ENCODE results near the gene RBBP8NL.

Gene RBBP8NL

GRCh38 chr20:62405981-62406513, 21.3 kb downstream of the RBBP8NL start:
- peak overlapping the region; percentile 60 for H3K4me3 ChIP-seq (replicated peaks; ENCODE audit: low read depth, low read length)
- TF ChIP-seq CTCF (IDR thresholded peaks at IDR 0.05; ENCODE audit: low read length, missing control alignments): no peak
- no peak for DNase-seq (ENCODE audit: low read depth)

- peak; percentile 75 for TF ChIP-seq CTCF (IDR thresholded peaks at IDR 0.05; ENCODE audit: low read length, missing control alignments)
- peak; percentile 79 for DNase-seq (ENCODE audit: low read depth)
These were observed 22.0 kb downstream of the RBBP8NL start for GRCh38 chr20:62405108-62405980.

GRCh38 chr20:62404761-62405107, 22.6 kb downstream of the RBBP8NL start:
- no peak for DNase-seq (ENCODE audit: low read depth)
- no peak for TF ChIP-seq CTCF (IDR thresholded peaks at IDR 0.05; ENCODE audit: low read length, missing control alignments)
- no peak overlapping the region for H3K4me3 ChIP-seq (replicated peaks; ENCODE audit: low read depth, low read length)

More at GRCh38 chr20:62405108-62405980, 22.0 kb downstream of the RBBP8NL start:
- no peak overlapping the region for H3K4me3 ChIP-seq (replicated peaks; ENCODE audit: low read depth, low read length)

GRCh38 chr20:62404112-62404665, 23.1 kb downstream of the RBBP8NL start:
- DNase-seq (ENCODE audit: low read depth): no peak
- H3K4me3 ChIP-seq (replicated peaks; ENCODE audit: low read depth, low read length): no peak overlapping the region
- no peak for TF ChIP-seq CTCF (IDR thresholded peaks at IDR 0.05; ENCODE audit: low read length, missing control alignments)

GRCh38 chr20:62403331-62403730, 24.0 kb downstream of the RBBP8NL start:
- TF ChIP-seq CTCF (IDR thresholded peaks at IDR 0.05; ENCODE audit: low read length, missing control alignments): no peak
- no peak for DNase-seq (ENCODE audit: low read depth)
- H3K4me3 ChIP-seq (replicated peaks; ENCODE audit: low read depth, low read length): no peak overlapping the region

- no peak for DNase-seq (ENCODE audit: low read depth)
- TF ChIP-seq CTCF (IDR thresholded peaks at IDR 0.05; ENCODE audit: low read length, missing control alignments): no peak
- H3K4me3 ChIP-seq (replicated peaks; ENCODE audit: low read depth, low read length): no peak overlapping the region
These were observed 24.7 kb downstream of the RBBP8NL start for GRCh38 chr20:62402456-62403150.
